MM.1S (cell line): ENCODE measurements around the gene UBL4A.

ENCODE experiments used
- DNase-seq: peaks from one replicate; pipeline ENCODE4 v3.0.0-alpha.2; 2015
- H2AFZ ChIP-seq: fragments of 300-600 bp; sonication (generic); 2 replicates; pipeline ENCODE4 v1.6.0; 2016; ENCODE audit warnings: antibody characterized with exemption, low read length
- H3F3A ChIP-seq: fragments of 300-600 bp; sonication (generic); 2 replicates; pipeline ENCODE4 v1.6.1; 2016; ENCODE audit warnings: mild to moderate bottlenecking, antibody characterized with exemption, low read length, moderate library complexity, mixed read lengths; ENCODE audit not compliant: insufficient read depth
- H3K27ac ChIP-seq: fragments of 300-600 bp; sonication (generic); 2 replicates; pipeline ENCODE4 v1.5.1; 2016; ENCODE audit warnings: mild to moderate bottlenecking, low read length
- H3K27me3 ChIP-seq: fragments of 300-600 bp; sonication (generic); replicated peaks from 2 replicates; pipeline ENCODE4 v1.6.0; 2016; ENCODE audit warnings: low read length; ENCODE audit not compliant: insufficient read depth
- H3K36me3 ChIP-seq: fragments of 300-600 bp; sonication (generic); replicated peaks from 2 replicates; pipeline ENCODE4 v1.6.1; 2016; ENCODE audit warnings: mild to moderate bottlenecking, low read length, mixed read lengths; ENCODE audit not compliant: insufficient read depth
- H3K4me1 ChIP-seq: fragments of 300-600 bp; sonication (generic); 2 replicates; pipeline ENCODE4 v1.6.1; 2016; ENCODE audit warnings: low read length, mixed read lengths
- H3K4me2 ChIP-seq: fragments of 300-600 bp; sonication (generic); 2 replicates; pipeline ENCODE4 v1.6.0; 2016; ENCODE audit warnings: low read depth, low read length
- H3K4me3 ChIP-seq: fragments of 300-600 bp; sonication (generic); 2 replicates; pipeline ENCODE4 v1.5.1; 2016; ENCODE audit warnings: low read length, mixed read lengths
- H3K79me2 ChIP-seq: fragments of 300-600 bp; sonication (generic); 2 replicates; pipeline ENCODE4 v1.6.1; 2016; ENCODE audit warnings: mixed run types, low read length, mixed read lengths
- H3K9ac ChIP-seq: fragments of 300-600 bp; sonication (generic); 2 replicates; pipeline ENCODE4 v1.6.1; 2016; ENCODE audit warnings: low read length, mixed read lengths
- H3K9me2 ChIP-seq: fragments of 300-600 bp; sonication (generic); replicated peaks from 2 replicates; pipeline ENCODE4 v1.6.1; 2016; ENCODE audit warnings: mild to moderate bottlenecking, low read length, mixed read lengths; ENCODE audit not compliant: insufficient read depth
- H3K9me3 ChIP-seq: fragments of 300-600 bp; sonication (generic); replicated peaks from 2 replicates; pipeline ENCODE4 v1.6.1; 2016; ENCODE audit warnings: mild to moderate bottlenecking, low read length, mixed read lengths; ENCODE audit not compliant: insufficient read depth
- H4K20me1 ChIP-seq: fragments of 300-600 bp; sonication (generic); 2 replicates; pipeline ENCODE4 v1.6.1; 2016; ENCODE audit warnings: mild to moderate bottlenecking, low read length, moderate library complexity, mixed read lengths; ENCODE audit not compliant: insufficient read depth
- EZH2 ChIP-seq: fragments of 300-600 bp; sonication (generic); optimal IDR thresholded peaks from 2 replicates; pipeline ENCODE3; 2017; ENCODE audit warnings: low read depth, mild to moderate bottlenecking, antibody characterized with exemption, low read length, mixed read lengths
- EZH2phosphoT487 ChIP-seq: fragments of 300-600 bp; sonication (generic); IDR thresholded peaks from 2 replicates; pipeline ENCODE4 v1.6.1; 2018; ENCODE audit warnings: antibody characterized with exemption, low read length
- TF ChIP-seq, protein P1 (sequence below): fragments of 300-600 bp; sonication (generic); IDR thresholded peaks from 2 replicates; pipeline ENCODE4 v1.5.1; 2016; ENCODE audit warnings: antibody characterized with exemption, low read length, mixed read lengths

The UBL4A gene

DNA sequence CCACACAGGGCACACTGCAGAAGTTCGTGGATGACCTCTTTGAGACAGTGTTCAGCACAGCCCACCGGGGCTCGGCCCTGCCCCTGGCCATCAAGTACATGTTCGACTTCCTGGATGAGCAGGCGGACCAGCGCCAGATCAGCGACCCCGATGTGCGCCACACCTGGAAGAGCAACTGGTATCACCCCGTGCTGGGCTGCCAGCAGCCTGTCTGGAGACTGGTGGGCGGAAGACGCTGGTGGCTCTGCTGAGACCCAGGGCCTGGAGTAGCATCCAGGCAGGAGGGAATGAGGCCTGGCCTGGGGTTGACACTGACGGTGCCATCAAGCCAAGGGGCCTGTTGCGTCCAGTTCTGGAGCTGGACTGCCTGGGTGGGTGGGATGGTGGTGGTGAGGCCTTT lies 16.0 kb downstream of the UBL4A start:
- Histone ChIP-seq H3K27ac (no peak overlapping the region), H3K27me3 (no peaks in the 10 kb centered on the region), H3K4me2 (no peak overlapping the region), H3K9me2 (no peaks in the 10 kb centered on the region), H3K9ac (no peak overlapping the region), H3F3A (no peaks in the 10 kb centered on the region), H4K20me1 (no peaks in the 10 kb centered on the region), H3K79me2 (no peaks in the 10 kb centered on the region), H3K4me1 (no peaks in the 10 kb centered on the region), H3K4me3 (no peak overlapping the region), H2AFZ (no peak overlapping the region), H3K36me3 (no peaks in the 10 kb centered on the region), H3K9me3 (no peaks in the 10 kb centered on the region)
- no peak for DNase-seq
- TF ChIP-seq EZH2phosphoT487 (no peak), EZH2 (no peak)
- TF ChIP-seq, protein P1, sequence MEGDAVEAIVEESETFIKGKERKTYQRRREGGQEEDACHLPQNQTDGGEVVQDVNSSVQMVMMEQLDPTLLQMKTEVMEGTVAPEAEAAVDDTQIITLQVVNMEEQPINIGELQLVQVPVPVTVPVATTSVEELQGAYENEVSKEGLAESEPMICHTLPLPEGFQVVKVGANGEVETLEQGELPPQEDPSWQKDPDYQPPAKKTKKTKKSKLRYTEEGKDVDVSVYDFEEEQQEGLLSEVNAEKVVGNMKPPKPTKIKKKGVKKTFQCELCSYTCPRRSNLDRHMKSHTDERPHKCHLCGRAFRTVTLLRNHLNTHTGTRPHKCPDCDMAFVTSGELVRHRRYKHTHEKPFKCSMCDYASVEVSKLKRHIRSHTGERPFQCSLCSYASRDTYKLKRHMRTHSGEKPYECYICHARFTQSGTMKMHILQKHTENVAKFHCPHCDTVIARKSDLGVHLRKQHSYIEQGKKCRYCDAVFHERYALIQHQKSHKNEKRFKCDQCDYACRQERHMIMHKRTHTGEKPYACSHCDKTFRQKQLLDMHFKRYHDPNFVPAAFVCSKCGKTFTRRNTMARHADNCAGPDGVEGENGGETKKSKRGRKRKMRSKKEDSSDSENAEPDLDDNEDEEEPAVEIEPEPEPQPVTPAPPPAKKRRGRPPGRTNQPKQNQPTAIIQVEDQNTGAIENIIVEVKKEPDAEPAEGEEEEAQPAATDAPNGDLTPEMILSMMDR = no peak

DNA sequence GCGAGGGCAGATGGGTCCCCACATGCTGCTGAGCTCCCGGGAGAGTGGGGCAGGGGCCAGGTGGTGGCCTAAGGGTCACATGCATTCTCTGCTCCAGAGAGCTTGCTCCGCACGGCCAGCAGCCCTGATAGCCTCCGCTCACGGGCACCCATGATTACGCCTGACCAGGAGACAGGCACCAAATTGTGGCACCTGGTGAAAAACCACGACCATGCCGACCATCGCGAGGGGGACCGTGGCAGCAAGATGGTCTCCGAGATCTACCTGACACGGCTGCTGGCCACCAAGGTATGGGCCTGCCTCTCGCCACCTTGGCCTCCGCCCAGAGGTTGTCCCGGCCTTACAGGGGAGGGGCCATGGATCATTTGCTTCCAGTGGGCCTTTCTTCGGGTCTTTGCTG lies 16.5 kb downstream of the UBL4A start:
- H3K4me3 ChIP-seq = no peak overlapping the region
- H3K9ac ChIP-seq = no peak overlapping the region
- H3K4me2 ChIP-seq = no peak overlapping the region
- TF ChIP-seq, protein P1 = no peak
- TF ChIP-seq EZH2phosphoT487 (no peak), EZH2 (no peak)
- H3K27me3 ChIP-seq = no peaks in the 10 kb centered on the region
- H3K9me3 ChIP-seq = no peaks in the 10 kb centered on the region
- H3K9me2 ChIP-seq = no peaks in the 10 kb centered on the region
- no peak overlapping the region for H3K27ac ChIP-seq
- H3K4me1 ChIP-seq = no peaks in the 10 kb centered on the region
- no peak overlapping the region for H2AFZ ChIP-seq
- no peaks in the 10 kb centered on the region for H3F3A ChIP-seq
- no peaks in the 10 kb centered on the region for H3K36me3 ChIP-seq
- DNase-seq = no peak
- H4K20me1 ChIP-seq = no peaks in the 10 kb centered on the region
- no peaks in the 10 kb centered on the region for H3K79me2 ChIP-seq

DNA sequence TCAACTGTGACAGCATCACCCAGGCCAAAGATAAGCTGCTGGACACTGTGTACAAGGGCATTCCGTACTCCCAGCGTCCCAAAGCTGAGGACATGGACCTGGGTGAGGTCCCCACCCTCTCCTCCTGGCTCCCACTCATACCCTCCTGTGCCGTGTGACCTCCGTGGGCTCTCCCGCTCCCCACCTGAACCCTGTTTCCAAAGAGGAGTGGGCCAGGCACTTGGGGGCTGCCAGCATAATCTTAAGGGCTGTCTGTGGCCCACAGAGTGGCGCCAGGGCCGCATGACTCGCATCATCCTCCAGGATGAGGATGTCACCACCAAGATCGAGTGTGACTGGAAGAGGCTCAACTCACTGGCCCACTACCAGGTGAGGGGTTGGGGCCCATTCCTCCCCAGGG lies 17.3 kb downstream of the UBL4A start:
- Histone ChIP-seq H3K9me2 (no peaks in the 10 kb centered on the region), H3K27me3 (no peaks in the 10 kb centered on the region), H4K20me1 (no peaks in the 10 kb centered on the region), H3K36me3 (no peaks in the 10 kb centered on the region), H3K79me2 (no peaks in the 10 kb centered on the region), H3F3A (no peaks in the 10 kb centered on the region), H3K9ac (no peak overlapping the region), H2AFZ (no peak overlapping the region), H3K4me2 (no peak overlapping the region), H3K27ac (no peak overlapping the region), H3K4me1 (no peaks in the 10 kb centered on the region), H3K9me3 (no peaks in the 10 kb centered on the region), H3K4me3 (no peak overlapping the region)
- TF ChIP-seq EZH2 = no peak
- no peak for TF ChIP-seq EZH2phosphoT487
- TF ChIP-seq, protein P1 = no peak
- no peak for DNase-seq
